Left forelimb (tissue), 1 donor: ENCODE results near the gene WFDC6.
"Not testable (repeated sequence)": the region's sequence is repeated elsewhere in the genome, so short reads cannot be mapped to it uniquely, and the experiment has no call there.

Experiments
- DNase-seq: peaks from one replicate; pipeline ENCODE4 v3.0.0-alpha.2; 2018; ENCODE audit warnings: low spot score

Gene WFDC6

DNA sequence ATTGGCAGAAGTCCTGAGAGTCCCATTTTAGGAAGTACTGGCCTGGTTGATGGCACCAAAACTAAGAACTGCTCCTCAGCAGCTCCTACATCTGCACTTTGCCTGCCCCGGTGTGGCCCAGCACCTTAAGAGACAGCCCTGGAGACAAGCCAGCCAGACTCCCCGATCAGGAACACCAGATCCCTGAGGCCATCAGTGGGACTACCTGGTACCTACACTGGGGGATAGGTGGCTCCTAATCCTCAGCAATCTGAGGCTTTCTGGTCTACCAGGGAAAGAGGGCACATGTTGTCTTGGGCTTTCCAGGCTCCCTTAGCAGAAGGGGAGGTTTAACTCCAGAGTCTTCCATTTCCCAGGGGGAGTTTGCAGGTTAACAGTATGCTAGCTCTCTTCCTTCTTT, at the start of gene WFDC6:
TSS of gene WFDC6 (minus strand) at position 101 of the 400 bp plus-strand sequence. CDS start at position 26, 75 bp downstream.
- no peak for DNase-seq

DNA sequence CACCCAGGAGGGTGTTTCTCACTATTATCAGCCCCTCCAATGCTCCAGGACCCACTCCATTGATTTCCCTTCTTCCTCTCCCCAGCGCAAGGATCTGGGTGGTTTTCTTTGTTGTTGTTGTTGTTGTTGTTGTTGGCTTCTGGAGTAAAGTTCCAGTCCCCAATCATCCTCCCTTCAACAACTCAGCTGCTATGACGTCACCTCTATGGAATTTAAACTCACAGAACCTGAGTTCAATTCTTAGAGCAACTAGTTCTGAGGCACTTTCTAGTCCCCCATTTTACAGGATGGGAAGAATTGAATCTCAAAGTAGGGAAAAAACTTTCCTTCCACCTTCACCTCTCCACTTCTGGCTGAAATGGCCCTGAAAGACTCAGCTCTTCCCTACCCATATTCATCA, 49.5 kb upstream of the WFDC6 start:
- no peak for DNase-seq

DNA sequence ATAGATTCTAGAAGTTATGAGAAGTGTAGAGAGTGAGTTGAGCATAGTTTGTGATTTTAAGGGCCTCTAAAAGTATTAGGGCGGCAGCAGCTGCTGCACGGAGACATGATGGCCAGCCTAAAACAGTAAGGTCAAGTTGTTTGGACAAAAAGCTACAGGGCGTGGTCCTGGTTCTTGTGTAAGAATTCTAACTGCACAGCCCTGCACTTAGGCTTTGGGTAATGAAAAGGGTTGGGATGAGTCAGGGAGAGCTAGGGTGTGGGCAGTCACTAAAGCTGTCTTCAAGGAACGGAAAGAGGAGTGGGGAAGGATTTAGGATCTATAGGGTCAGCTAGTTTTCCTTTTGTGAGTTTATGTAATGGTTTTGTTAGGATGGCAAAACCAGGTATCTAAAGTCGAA, 46.7 kb upstream of the WFDC6 start:
- not testable (repeated sequence) for DNase-seq

DNA sequence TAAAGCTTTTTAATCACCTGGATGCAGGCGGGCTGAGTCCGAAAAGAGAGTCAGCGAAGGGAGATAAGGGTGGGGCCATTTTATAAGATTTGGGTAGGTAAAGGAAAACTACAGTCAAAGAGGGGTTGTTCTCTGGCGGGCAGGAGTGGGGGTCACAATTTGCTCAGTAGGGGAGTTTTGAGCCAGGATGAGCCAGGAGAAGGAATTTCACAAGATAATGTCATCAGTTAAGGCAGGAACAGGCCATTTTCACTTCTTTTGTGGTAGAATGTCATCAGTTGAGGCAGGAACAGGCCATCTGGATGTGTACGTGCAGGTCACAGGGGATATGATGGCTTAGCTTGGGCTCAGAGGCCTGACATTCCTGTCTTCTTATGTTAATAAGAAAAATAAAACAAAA, 45.0 kb upstream of the WFDC6 start:
- DNase-seq = not testable (repeated sequence)

DNA sequence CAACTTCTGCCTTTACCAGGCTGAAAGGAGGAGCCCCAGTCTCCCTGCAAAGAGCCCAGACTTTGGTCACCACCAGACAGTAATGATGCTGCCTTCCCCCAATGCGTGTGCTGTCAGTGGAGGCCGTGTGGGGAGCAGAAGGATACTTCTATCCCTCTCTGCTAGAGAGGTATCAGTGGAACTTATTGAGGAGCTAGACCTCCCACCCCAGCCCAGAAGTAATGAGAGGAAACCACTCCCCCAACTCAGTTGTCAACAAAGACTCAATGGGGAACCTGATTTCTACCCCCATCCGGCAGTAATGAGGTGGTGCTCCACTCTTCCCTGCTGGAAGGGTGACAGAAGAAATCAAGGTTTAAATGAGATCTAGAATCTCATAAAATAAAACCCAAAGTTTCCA, 44.2 kb upstream of the WFDC6 start:
- no peak for DNase-seq

DNA sequence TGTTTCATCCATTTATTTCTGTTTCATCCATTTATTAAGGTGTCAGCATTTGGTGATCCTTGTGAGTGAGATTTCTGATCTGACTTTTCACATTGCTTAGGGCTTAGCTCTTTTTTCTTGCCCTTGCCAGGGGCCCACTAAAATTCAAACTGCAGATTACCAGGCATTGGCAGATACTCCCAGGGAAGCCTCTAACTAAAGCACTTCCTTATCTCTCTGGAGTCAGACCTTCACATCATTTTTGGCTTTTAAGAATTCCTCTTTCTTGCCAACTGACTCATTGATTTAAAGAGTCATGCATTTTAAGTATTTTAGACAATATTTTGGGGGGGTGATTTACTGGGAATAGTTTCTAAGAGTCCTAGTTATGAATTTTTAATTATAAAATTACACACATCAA, 42.4 kb upstream of the WFDC6 start:
- DNase-seq = no peak

DNA sequence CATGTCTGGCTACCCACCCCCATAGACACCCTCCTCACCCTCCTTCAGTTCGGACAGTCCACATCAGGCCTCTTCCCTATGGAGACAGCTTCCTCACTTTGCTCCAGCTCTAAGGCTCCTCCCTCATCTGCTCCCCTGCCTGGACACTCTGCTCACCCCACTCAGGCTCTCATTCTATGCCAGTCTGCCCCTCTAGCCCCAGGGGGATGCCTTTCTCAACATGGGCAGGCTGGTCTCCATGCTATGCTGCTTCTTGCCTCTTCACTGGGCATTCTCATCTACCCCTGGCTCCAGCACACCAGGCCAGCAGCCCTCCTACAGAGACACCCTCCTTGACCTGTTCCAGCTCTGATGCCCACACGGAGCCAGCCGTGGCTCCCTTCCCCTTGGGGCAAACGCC, 39.9 kb upstream of the WFDC6 start, which contains the start of gene WFDC8:
TSS of gene WFDC8 (minus strand) at position 101 of the 400 bp plus-strand sequence. CDS start at position 64, 37 bp downstream.
- DNase-seq = no peak

DNA sequence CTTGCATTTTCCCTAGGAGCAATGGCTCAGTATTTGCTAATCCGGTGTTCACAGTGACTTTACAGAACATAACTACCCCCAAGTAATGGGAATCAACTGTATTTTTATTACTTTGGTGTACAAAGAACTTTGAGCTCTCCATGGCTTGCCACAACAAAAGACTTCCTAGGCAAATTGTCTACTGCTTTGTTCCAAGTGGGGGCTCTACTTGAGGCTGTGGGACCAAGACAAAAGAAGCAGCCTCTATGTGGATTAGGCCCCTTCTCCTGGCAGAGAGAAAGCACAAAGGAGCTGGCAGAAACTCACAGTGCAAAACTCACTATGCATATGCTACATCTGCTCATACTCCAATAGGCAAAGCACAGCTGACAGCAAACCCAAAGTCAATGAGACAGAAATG, 38.9 kb upstream of the WFDC6 start:
- no peak for DNase-seq

DNA sequence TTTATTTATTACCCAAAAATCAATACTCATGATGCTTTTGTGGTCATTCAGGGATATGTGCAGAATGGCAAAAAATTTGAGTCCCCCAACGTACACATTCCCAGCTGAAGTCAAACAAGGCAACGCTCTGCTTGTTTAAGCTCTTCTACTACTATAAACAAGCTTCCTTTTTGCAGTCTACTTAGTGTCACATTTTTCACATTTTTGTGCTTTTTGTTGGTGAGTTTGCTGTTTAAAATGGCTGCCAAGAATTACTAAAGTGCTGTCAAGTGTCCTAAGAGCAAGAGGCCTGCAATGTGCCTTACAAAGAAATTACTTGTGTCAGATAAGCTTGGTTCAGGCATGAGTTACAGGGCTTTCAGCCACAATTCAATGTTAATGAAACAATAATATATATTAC, 37.7 kb upstream of the WFDC6 start:
- no peak for DNase-seq

DNA sequence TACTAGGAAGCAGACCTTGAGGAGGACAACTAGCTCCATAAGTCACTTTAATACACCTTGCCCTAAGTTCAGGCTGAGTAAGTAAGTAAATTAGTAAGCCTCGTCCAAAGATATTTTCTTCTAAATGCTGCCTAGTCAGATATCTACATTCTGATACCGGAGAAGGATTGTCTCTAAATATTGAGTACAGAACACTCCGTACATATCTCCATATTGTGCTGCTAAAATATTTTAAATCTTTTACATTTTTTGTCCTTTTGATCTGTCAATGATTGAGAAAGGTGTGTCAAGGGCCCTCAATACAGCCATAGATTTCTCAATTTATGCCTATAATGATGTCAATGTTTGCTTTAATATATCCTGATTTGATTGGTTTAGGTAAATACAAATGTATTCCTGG, 36.6 kb upstream of the WFDC6 start:
- no peak for DNase-seq

DNA sequence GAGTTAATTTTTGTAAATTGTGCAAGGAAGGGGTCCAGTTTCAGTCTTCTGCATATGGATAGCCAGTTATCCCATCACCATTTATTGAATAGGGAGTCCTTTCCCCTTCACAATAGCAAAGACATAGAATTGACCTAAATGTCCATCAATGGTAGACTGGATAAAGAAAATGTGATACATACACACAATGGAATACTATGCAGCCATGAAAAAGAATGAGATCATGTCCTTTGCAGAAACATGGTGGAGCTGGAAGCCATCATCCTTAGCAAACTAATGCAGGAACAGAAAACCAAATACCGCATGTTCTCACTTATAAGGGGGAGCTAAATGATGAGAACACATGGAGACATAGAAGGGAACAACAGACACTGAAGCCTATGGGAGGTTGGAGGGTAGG, 30.4 kb upstream of the WFDC6 start:
- not testable (repeated sequence) for DNase-seq

DNA sequence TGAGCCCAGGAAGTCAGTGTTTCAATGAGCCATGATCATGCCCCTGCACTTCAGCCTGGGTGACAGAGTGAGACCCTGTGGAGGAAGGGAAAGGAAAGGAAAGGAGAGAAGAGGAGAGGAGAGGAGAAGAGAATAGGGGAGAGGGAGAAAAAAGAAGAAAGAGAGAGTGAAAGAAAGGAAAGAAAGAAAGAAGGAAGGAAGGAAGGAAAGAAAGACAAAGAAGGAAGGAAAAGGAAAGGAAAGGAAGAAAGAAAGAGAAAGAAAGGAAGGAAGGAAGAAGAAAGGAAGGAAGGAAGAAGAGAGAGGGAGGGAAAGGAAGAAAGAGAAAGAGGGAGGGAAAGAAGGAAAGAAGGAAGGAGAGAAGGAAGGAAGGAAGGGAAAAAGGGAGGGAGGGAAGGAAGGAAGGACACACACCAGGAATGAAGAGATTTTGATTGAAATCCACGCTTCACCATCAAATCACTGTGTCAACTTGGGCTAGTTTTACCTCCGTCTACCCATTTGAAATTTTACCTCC, 25.5 kb upstream of the WFDC6 start:
- DNase-seq = no peak

DNA sequence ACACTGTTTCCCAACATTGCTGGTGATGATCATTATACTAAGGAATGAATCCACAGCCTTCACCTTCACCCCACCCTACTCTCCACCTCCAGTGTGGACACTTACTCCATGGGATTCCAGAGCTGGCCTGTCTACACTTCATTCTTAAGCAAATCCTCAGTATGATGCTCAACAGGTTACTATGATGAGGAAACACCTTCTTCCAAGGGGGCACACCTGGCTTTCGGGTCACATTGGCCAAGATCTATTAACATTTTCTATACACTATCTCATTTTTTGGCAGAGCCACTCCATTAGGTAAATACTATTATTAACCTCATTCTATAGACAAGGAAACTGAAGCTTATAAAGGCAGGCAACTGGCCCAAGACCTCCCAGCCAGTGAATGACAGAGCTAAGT, 15.9 kb upstream of the WFDC6 start:
- no peak for DNase-seq

DNA sequence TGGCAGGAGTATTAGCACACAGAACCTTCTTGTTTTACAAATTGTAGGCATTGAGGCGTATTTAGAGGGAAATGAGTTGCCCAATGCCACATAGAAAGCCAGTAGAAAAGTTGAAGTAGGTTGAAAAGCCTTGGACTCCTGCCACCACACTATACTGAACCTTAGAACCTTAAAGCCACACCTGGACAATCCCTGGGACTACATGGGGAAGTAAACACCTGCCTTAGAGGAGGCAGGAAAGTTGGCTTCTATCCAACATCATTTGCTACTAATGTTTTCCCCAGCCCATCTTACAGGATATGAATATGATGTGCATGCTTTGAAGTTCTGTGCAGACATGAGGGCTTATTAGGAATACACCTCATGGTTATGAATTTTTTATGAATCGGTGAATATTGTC, 13.2 kb upstream of the WFDC6 start:
- DNase-seq = no peak

DNA sequence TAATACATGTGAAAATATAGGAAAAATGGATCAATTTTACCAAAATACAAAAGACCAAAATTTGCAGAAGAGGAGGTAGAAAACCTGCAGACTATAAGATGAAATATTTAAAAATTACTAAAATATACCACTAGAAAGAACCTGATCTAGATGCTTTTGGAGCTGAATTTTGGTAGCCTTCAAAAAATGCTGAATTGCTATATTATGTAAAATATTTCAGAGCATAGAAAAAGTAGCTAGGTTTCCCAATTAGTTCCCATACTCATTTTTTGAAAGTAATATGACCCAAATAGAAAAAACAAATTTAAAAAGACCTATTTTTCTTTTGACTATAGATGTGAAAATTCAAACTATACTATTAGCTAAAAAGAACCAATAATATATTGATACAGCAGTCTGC, 11.5 kb upstream of the WFDC6 start:
- DNase-seq = no peak

DNA sequence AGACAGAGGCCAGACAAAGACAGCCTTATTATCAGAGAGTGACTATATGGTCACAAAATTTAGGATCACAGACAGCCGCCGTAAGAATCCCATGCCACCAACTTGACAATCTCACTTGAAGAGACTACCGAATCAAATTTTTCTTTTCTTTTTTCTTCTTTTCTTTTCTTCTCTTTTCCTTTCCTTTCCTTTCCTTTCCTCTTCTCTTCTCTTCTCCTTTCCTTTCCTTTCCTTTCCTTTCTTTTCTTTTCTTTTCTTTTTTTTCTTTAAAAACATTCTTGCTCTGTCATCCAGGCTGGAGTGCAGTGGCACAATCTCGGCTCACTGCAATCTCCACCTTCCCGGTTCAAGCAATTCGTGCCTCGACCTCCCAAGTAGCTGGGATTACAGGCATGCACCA, 9.1 kb upstream of the WFDC6 start:
- DNase-seq = no peak

DNA sequence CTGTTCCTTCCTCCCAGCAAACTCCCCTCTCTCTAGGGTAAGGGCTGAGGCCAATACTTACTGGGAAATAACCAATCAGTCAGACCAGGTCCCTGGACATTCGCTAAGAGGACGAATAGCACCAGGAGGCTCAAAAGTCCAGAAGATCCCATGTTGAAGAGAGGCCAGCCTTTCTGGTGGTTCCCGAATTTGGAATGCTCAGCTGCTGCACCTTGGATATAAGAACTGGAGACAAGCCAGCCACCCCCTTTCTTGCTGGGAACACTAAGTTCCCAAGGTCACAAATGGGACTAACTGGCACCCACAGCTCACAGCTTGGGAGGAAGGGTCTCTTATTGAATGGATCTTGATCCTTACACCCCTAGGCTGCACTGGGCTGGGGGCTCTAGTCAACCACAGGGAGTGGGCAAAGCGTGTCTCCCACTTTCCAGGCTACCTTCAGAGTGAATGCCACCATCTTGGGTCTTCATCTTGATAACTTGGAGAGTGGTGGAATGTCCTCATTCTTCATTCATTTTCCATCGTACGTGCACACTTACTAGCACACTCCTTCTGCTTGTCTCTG, 8.0 kb upstream of the WFDC6 start, which contains the start of gene EPPIN:
TSS of gene EPPIN (minus strand) at position 196 of the 565 bp plus-strand sequence. CDS start at position 152, 44 bp downstream.
- DNase-seq = no peak

DNA sequence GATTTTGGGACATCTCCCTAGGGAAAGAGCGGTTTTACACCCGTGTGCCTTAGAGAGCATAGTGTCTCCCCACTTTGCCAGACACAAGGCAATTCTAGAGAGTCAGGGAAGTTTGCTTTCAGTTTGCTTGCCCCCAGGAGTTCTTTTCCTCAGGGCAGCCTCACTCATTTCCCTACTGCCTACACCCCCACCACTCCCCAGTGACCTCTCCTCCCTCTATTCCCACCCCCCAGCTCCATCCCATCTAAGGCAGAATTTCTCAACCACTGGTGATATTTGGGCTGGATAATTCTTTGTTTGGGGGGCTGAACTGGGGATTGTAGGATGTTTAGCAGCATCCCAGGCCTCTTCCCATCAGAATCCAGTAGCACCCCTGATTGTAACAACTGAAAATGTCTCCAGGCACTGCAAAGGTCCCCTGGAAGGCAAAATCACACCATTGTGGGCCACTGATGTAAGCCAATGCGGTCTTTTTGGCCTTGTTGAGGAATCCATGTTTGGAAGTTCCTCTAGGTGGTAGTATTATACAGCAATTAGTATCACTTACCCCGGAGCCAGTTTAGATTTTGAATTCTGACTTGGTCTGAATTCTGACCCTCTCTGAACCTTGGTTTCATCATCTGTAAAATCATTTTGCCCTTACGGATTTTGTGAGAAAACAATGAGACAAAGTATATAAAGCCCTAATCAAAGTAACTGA, 6.6 kb upstream of the WFDC6 start:
- no peak for DNase-seq

DNA sequence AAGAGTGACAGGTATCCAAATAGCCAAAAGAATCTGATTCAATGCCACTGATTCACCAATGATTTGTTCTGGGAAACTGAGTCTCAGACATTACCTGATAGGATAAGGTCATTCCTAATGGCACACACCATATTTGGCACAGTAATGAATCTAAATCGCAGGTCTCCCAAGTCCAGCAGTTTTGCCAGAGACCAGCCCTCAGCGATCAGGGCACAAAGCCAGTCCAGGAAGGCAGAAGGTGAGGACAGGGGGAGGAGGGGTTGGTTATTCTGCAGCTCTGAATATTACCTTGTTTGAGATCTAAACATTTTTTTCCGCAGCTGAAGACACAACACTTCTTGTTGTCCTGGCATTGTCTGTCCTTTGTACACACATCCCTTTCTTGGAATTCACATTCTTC, 6.1 kb upstream of the WFDC6 start:
- DNase-seq = no peak

DNA sequence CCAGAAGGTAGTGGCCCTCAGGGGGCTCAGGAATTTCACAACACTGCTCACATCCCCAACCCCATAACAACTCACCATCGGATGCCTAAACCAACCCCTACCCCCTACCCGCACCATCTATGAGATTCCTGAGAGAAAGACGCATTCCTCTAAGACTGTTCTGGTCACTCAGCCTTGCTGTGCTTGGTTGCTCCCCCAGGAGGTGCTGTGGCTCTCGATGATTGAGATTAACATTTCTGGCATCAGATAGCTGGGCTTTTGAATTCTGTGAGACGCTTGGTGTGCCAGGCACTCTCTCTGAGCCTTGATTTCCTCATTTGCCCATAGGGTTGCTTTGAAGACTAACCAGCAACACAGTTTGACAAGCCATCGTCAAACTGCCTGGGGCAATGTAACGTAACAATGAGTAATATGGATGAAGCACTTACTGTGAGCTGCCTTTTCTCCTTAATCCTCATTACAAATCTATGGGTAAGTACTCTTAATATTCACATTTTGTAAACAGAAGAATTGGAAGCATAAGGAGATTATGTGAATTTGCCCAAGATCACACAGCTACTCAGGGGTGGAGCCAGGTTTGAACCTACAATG, 978 bp downstream of the WFDC6 start:
- DNase-seq = no peak

DNA sequence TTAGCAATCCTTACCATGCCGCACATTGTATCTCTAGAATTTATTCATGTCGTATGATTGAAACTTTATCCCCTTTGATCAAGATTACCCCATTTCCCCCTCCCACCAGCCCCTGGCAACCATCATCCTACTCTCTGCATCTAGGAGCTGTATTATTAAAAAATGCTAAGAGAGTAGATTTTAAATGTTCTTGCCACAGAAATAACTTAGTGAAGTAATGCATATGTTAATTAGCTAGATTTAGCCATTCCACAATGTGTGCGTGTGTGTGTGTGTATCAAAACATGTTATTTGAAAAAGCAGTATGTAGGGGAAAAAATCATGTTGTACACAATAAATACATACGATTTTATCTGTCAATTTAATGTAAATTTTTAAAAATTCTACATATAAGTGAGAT, 12.0 kb downstream of the WFDC6 start:
- DNase-seq = no peak

DNA sequence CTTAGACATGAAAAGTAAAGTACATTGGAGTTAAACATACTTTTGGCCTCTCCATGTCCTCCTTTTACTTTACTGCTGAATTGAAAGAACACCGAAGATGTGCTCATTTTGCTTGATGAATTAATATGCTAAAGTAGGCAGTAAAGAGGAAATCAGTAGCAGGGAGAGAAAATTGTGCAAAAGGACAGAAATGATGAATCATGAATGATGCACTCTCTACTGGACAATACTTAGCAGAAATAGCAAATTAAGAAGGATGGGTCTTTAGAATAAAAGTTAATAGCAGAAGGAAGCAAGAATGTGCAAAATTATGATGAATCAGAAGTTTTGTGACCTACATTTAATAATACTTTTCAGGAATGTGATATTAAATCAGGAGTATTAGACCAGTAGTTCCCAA, 15.5 kb downstream of the WFDC6 start:
- DNase-seq = no peak

DNA sequence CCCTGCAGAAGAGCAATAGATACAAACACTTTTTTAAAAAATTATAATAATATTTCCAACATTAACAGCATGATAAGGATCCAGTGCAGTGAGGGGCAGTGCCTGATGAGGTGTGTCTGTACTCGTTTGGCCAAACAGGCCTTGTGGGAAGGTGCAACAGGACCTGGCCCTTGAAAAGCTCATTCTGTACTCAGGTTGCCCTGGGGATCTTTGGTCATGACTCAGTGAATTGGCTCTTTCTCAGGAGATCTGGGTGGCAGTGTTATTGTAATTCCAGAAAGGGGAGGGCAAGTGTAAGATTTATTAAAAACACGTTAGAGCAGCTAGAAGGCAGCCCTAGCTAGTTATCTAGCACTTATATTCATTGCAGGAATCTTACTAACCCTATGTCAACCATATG, 21.0 kb downstream of the WFDC6 start:
- DNase-seq = no peak
